ENCODE measurements around the gene BDKRB2.

The BDKRB2 gene

GRCh38 chr14:96215452-96216244 is 11.0 kb downstream of the BDKRB2 start:
- H3K4me1 ChIP-seq (ENCODE audit: insufficient read depth, low read length): no peaks in the 10 kb centered on the region
- no peak for DNase-seq
- H3K36me3 ChIP-seq (ENCODE audit: insufficient read depth, low read length): no peaks in the 10 kb centered on the region

GRCh38 chr14:96216627-96217026 is 12.0 kb downstream of the BDKRB2 start:
- no peaks in the 10 kb centered on the region for H3K9me3 ChIP-seq (ENCODE audit: insufficient read depth, low read length, severe bottlenecking)
- no peaks in the 10 kb centered on the region for H3K4me1 ChIP-seq (ENCODE audit: insufficient read depth, low read length)
- H3K27ac ChIP-seq (ENCODE audit: low read length): no peak overlapping the region
- H2AFZ ChIP-seq (ENCODE audit: low read depth, low read length): no peak overlapping the region
- H4K20me1 ChIP-seq (ENCODE audit: insufficient read depth, low read length): no peaks in the 10 kb centered on the region
- ATAC-seq (ENCODE audit: insufficient read depth, low read depth) (no peak), DNase-seq (no peak)
- TF ChIP-seq CTCF (IDR thresholded peaks at IDR 0.05; ENCODE audit: borderline replicate concordance, extremely low read depth, low read length, poor library complexity, severe bottlenecking) (no peak), EZH2 (IDR thresholded peaks at IDR 0.05; ENCODE audit: borderline replicate concordance, low read depth, low read length, severe bottlenecking) (no peak)
- no peaks in the 10 kb centered on the region for H3K36me3 ChIP-seq (ENCODE audit: insufficient read depth, low read length)
- H3K4me3 ChIP-seq (ENCODE audit: low read depth in 1 of 2, low read length in 2 of 2): no peak overlapping the region
- no peak overlapping the region for H3K9ac ChIP-seq (ENCODE audit: low read depth, low read length)
- no peaks in the 10 kb centered on the region for H3K79me2 ChIP-seq (ENCODE audit: insufficient read depth, low read length)
- no peak overlapping the region for H3K4me2 ChIP-seq (ENCODE audit: insufficient read depth, low read length)
- H3K27me3 ChIP-seq (ENCODE audit: insufficient read depth, low read length, poor library complexity): peaks cover 4% of the 10 kb centered on the region

More at GRCh38 chr14:96215452-96216244, 11.0 kb downstream of the BDKRB2 start:
- no peak for ATAC-seq (ENCODE audit: insufficient read depth, low read depth)
- H4K20me1 ChIP-seq (ENCODE audit: insufficient read depth, low read length): no peaks in the 10 kb centered on the region
- no peak overlapping the region for H3K4me2 ChIP-seq (ENCODE audit: insufficient read depth, low read length)
- H3K27ac ChIP-seq (ENCODE audit: low read length): no peak overlapping the region
- TF ChIP-seq CTCF (IDR thresholded peaks at IDR 0.05; ENCODE audit: borderline replicate concordance, extremely low read depth, low read length, poor library complexity, severe bottlenecking) (no peak), EZH2 (IDR thresholded peaks at IDR 0.05; ENCODE audit: borderline replicate concordance, low read depth, low read length, severe bottlenecking) (no peak)
- H3K9ac ChIP-seq (ENCODE audit: low read depth, low read length): no peak overlapping the region
- H3K79me2 ChIP-seq (ENCODE audit: insufficient read depth, low read length): no peaks in the 10 kb centered on the region
- H3K27me3 ChIP-seq (ENCODE audit: insufficient read depth, low read length, poor library complexity): peaks cover 4% of the 10 kb centered on the region
- H3K4me3 ChIP-seq (ENCODE audit: low read depth in 1 of 2, low read length in 2 of 2): no peak overlapping the region
- H2AFZ ChIP-seq (ENCODE audit: low read depth, low read length): no peak overlapping the region
- H3K9me3 ChIP-seq (ENCODE audit: insufficient read depth, low read length, severe bottlenecking): no peaks in the 10 kb centered on the region

- Histone ChIP-seq H3K4me3 (ENCODE audit: low read depth in 1 of 2, low read length in 2 of 2) (no peak overlapping the region), H3K9ac (ENCODE audit: low read depth, low read length) (no peak overlapping the region), H3K27ac (ENCODE audit: low read length) (no peak overlapping the region), H3K79me2 (ENCODE audit: insufficient read depth, low read length) (no peaks in the 10 kb centered on the region), H4K20me1 (ENCODE audit: insufficient read depth, low read length) (no peaks in the 10 kb centered on the region), H3K9me3 (ENCODE audit: insufficient read depth, low read length, severe bottlenecking) (no peaks in the 10 kb centered on the region), H3K4me2 (ENCODE audit: insufficient read depth, low read length) (no peak overlapping the region), H3K4me1 (ENCODE audit: insufficient read depth, low read length) (no peaks in the 10 kb centered on the region), H3K27me3 (ENCODE audit: insufficient read depth, low read length, poor library complexity) (peaks cover 4% of the 10 kb centered on the region), H3K36me3 (ENCODE audit: insufficient read depth, low read length) (no peaks in the 10 kb centered on the region), H2AFZ (ENCODE audit: low read depth, low read length) (no peak overlapping the region)
- DNase-seq: no peak
- ATAC-seq (ENCODE audit: insufficient read depth, low read depth): no peak
- TF ChIP-seq CTCF (IDR thresholded peaks at IDR 0.05; ENCODE audit: borderline replicate concordance, extremely low read depth, low read length, poor library complexity, severe bottlenecking): no peak
- TF ChIP-seq EZH2 (IDR thresholded peaks at IDR 0.05; ENCODE audit: borderline replicate concordance, low read depth, low read length, severe bottlenecking): no peak
Observed at GRCh38 chr14:96217376-96217913, 12.8 kb downstream of the BDKRB2 start.
